Peyer's patch (tissue), 4 donors: ENCODE data around the gene CRIP3. TPM values are rescaled to one million over a fixed set of nuclear protein-coding genes. Genes with fewer than 3 reads are reported as not detected.

Experiments
- DNase-seq, 3 donors: peaks; one replicate each; pipeline ENCODE4 v3.0.0-alpha.2; 2017 to 2019
- H3K27ac ChIP-seq, 4 donors: fragments of 200-600 bp; sonication (generic); one replicate each; pipeline ENCODE4 v1.5.1; 2016 to 2019
- H3K27me3 ChIP-seq, 2 donors: fragments of 200-600 bp; sonication (generic); one replicate each; pipeline ENCODE4 v1.5.1; 2019
- H3K36me3 ChIP-seq, 3 donors: fragments of 200-600 bp; sonication (generic); one replicate each; pipeline ENCODE4 v1.5.1; 2016 to 2019
- H3K4me1 ChIP-seq, 4 donors: fragments of 200-600 bp; sonication (generic); one replicate each; pipeline ENCODE4 v1.5.1; 2016 to 2019
- H3K4me3 ChIP-seq, 4 donors: fragments of 200-600 bp; sonication (generic); 1 replicate in 3 of 4; 2 replicates in 1 of 4; pipeline ENCODE4 v1.5.1; 2016 to 2019; ENCODE audit warnings: mild to moderate bottlenecking in 1 of 4
- H3K9me3 ChIP-seq, 4 donors: fragments of 200-600 bp; sonication (generic); one replicate each; pipeline ENCODE4 v1.5.1; 2016 to 2019; ENCODE audit warnings: mild to moderate bottlenecking in 1 of 4
- POLR2A ChIP-seq, 2 donors: fragments of 450-650 bp; IDR thresholded peaks; one replicate each; pipeline ENCODE4 v1.5.1; 2017; ENCODE audit warnings: antibody characterized with exemption in 2 of 2, mild to moderate bottlenecking in 2 of 2, moderate library complexity in 2 of 2
- total RNA-seq, 4 donors: library from RNA; depleted of rRNA; stranded (reverse); fragments of >200 nt; gene quantifications; one replicate each; pipeline ENCODE4 v1.1.0, GENCODE V29; 2016
- TF ChIP-seq, protein P1 (sequence below), 6 experiments: fragments of 450-650 bp in 4 of 6; fragments of 200-600 bp in 2 of 6; sonication (generic) in 1 of 6; IDR thresholded peaks; one replicate each; pipeline ENCODE4 v1.5.1; 2017 to 2019; ENCODE audit warnings: antibody characterized with exemption in 6 of 6, mild to moderate bottlenecking in 3 of 6, moderate library complexity in 1 of 6

Gene CRIP3
- total RNA-seq, 4 donors from 2014 or later: 6.8 TPM; not detected in 3

DNA sequence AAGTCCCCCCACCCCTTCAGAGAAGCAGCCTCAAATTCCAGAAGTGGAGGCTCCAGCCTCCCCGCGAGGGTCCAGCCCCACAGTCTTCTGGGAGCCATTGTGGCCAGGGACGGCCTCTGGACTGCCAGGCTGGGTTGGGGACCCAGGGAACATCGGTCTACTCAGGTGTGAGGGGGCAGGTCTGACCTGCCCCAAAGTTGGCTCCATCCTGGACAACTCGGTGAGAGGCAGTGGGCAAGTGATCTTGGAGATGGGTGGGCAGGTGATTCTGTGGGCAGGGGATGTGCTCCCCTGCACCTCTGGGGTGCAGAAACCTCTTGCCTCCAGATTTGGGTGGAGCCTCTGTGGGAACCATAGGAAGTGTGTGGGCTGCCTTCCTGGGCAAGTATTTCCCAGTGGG is 22.8 kb downstream of the CRIP3 start:
- no peak overlapping the region for H3K27ac ChIP-seq
- H3K9me3 ChIP-seq: no peaks in the 10 kb centered on the region
- no peaks in the 10 kb centered on the region for H3K27me3 ChIP-seq
- no peak for DNase-seq
- no peaks in the 10 kb centered on the region for H3K36me3 ChIP-seq
- H3K4me1 ChIP-seq: peaks cover 0 to 15% (median 0%) of the 10 kb centered on the region in 4 donors
- TF ChIP-seq POLR2A (IDR thresholded peaks at IDR 0.05): no peak
- TF ChIP-seq, protein P1, sequence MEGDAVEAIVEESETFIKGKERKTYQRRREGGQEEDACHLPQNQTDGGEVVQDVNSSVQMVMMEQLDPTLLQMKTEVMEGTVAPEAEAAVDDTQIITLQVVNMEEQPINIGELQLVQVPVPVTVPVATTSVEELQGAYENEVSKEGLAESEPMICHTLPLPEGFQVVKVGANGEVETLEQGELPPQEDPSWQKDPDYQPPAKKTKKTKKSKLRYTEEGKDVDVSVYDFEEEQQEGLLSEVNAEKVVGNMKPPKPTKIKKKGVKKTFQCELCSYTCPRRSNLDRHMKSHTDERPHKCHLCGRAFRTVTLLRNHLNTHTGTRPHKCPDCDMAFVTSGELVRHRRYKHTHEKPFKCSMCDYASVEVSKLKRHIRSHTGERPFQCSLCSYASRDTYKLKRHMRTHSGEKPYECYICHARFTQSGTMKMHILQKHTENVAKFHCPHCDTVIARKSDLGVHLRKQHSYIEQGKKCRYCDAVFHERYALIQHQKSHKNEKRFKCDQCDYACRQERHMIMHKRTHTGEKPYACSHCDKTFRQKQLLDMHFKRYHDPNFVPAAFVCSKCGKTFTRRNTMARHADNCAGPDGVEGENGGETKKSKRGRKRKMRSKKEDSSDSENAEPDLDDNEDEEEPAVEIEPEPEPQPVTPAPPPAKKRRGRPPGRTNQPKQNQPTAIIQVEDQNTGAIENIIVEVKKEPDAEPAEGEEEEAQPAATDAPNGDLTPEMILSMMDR (IDR thresholded peaks at IDR 0.05): no peak
- no peak overlapping the region for H3K4me3 ChIP-seq

DNA sequence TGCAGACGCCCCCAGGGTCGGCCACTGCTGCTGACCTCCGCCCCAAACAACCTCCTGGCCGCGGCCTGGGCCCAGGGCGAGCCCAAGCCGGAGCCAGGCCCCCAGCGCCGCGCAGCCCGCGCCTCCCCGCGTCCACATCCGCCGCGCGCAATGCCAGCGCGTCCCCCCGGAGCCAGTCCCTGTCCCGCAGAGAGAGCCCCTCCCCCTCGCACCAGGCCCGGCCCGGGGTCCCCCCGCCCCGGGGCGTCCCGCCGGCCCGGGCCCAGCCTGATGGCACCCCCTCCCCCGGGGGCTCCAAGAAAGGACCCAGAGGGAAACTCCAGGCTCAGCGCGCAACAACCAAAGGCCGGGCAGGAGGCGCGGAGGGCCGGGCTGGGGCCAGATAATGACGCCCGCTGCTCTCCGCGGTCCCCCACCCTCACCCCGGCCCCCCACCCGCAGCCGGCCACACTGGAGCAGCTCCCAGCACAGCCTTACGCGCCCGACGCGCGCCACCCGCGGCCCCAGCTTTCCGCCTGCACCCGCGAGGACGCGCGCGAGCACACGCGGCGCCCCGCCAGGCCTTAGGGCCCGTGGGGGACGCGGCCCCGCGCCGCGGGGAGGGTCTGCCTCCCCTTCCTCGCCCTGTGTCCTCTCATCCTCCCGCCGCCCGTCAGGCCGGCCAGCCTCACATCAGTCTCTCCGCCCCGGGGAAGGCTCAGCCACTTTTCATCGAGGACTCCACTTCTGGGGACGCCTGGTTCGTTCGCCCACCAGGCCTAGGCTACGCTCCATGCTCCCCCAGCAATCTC is 23.4 kb downstream of the CRIP3 start:
- Histone ChIP-seq H3K4me1 (peaks cover 0 to 15% (median 0%) of the 10 kb centered on the region in 4 donors), H3K27me3 (no peaks in the 10 kb centered on the region), H3K36me3 (no peaks in the 10 kb centered on the region), H3K9me3 (no peaks in the 10 kb centered on the region), H3K27ac (no peak overlapping the region), H3K4me3 (peak overlapping the region in 2 of 4 donors; percentile 31)
- DNase-seq: peak in 1 of 3 donors; percentile 43
- no peak for TF ChIP-seq POLR2A (IDR thresholded peaks at IDR 0.05)
- TF ChIP-seq, protein P1 (IDR thresholded peaks at IDR 0.05): no peak

DNA sequence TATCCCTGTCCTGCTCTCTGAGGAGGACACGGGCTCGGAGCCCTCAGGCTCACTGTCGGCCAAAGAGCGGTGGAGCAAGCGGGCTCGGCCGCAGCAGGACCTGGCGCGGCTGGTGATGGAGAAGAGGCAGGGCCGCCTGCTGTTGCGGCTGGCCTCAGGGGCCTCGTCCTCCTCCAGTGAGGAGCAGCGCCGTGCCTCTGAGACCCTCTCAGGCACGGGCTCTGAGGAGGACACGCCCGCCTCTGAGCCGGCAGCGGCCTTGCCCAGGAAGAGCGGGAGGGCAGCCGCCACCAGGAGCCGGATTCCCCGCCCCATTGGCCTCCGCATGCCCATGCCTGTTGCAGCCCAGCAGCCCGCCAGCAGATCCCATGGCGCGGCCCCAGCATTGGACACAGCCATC is 24.7 kb downstream of the CRIP3 start:
- no peaks in the 10 kb centered on the region for H3K9me3 ChIP-seq
- peaks cover 0 to 20% (median 0%) of the 10 kb centered on the region in 4 donors for H3K4me1 ChIP-seq
- no peak overlapping the region for H3K4me3 ChIP-seq
- no peaks in the 10 kb centered on the region for H3K27me3 ChIP-seq
- H3K36me3 ChIP-seq: no peaks in the 10 kb centered on the region
- DNase-seq: peak in 1 of 3 donors; percentile 51
- no peak for TF ChIP-seq POLR2A (IDR thresholded peaks at IDR 0.05)
- TF ChIP-seq, protein P1 (IDR thresholded peaks at IDR 0.05): no peak
- H3K27ac ChIP-seq: no peak overlapping the region

DNA sequence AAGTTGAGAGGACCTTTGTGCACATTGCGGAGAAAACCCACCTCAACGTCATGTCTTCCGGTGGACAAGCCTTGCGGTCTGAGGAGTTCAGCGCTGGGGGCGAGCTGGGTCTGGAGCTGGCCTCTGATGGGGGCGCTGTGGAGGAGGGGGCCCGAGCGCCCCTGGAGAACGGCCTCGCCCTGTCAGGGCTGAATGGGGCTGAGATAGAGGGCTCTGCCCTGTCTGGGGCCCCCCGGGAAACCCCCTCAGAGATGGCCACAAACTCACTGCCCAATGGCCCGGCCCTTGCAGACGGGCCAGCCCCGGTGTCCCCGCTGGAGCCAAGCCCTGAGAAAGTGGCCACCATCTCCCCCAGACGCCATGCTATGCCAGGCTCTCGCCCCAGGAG is 25.1 kb downstream of the CRIP3 start:
- TF ChIP-seq POLR2A (IDR thresholded peaks at IDR 0.05): no peak
- TF ChIP-seq, protein P1 (IDR thresholded peaks at IDR 0.05): no peak
- Histone ChIP-seq H3K4me1 (peaks cover 0 to 23% (median 0%) of the 10 kb centered on the region in 4 donors), H3K9me3 (no peaks in the 10 kb centered on the region), H3K27me3 (no peaks in the 10 kb centered on the region), H3K4me3 (no peak overlapping the region), H3K27ac (no peak overlapping the region), H3K36me3 (no peaks in the 10 kb centered on the region)
- no peak for DNase-seq

- H3K4me3 ChIP-seq: no peak overlapping the region
- H3K36me3 ChIP-seq: no peaks in the 10 kb centered on the region
- H3K27ac ChIP-seq: no peak overlapping the region
- TF ChIP-seq POLR2A (IDR thresholded peaks at IDR 0.05): no peak
- TF ChIP-seq, protein P1 (IDR thresholded peaks at IDR 0.05): no peak
- no peaks in the 10 kb centered on the region for H3K9me3 ChIP-seq
- peaks cover 0 to 26% (median 0%) of the 10 kb centered on the region in 4 donors for H3K4me1 ChIP-seq
- no peaks in the 10 kb centered on the region for H3K27me3 ChIP-seq
- no peak for DNase-seq
Observed at GRCh38 chr6:43282636-43283513, 25.8 kb downstream of the CRIP3 start.
